Mucosa of rectum (tissue), 2 donors: ENCODE data around the gene CITED1.
"Not testable (repeated sequence)": the region's sequence is repeated elsewhere in the genome, so short reads cannot be mapped to it uniquely, and the experiment has no call there.

Experiments
- H3K27ac ChIP-seq, 2 donors: one replicate each; pipeline ENCODE4 v1.7.0; 2013; ENCODE audit warnings: inconsistent platforms in 2 of 2, low read depth in 2 of 2, low read length in 2 of 2
- H3K27me3 ChIP-seq, 2 donors: one replicate each; pipeline ENCODE4 v1.7.0; 2013; ENCODE audit warnings: low read length in 2 of 2; ENCODE audit not compliant: control insufficient read depth in 2 of 2, insufficient read depth in 2 of 2
- H3K36me3 ChIP-seq, 2 donors: one replicate each; pipeline ENCODE4 v1.7.0; 2013; ENCODE audit warnings: low read length in 2 of 2; ENCODE audit not compliant: control insufficient read depth in 2 of 2, insufficient read depth in 2 of 2
- H3K4me1 ChIP-seq, 2 donors: one replicate each; pipeline ENCODE4 v1.7.0; 2013; ENCODE audit warnings: low read length in 2 of 2, mild to moderate bottlenecking in 1 of 2; ENCODE audit not compliant: control insufficient read depth in 2 of 2, insufficient read depth in 2 of 2
- H3K4me3 ChIP-seq, 2 donors: one replicate each; pipeline ENCODE4 v1.7.0; 2013; ENCODE audit warnings: low read length in 2 of 2
- H3K9ac ChIP-seq, 2 donors: one replicate each; pipeline ENCODE4 v1.7.0; 2013; ENCODE audit warnings: low read length in 2 of 2, low read depth in 1 of 2, mild to moderate bottlenecking in 1 of 2
- H3K9me3 ChIP-seq, 2 donors: one replicate each; pipeline ENCODE4 v1.7.0; 2013; ENCODE audit warnings: low read length in 2 of 2; ENCODE audit not compliant: control insufficient read depth in 2 of 2
- donor health status: healthy.
- donor health status: Normal muscosa, but diverticular disease.

Gene CITED1

DNA sequence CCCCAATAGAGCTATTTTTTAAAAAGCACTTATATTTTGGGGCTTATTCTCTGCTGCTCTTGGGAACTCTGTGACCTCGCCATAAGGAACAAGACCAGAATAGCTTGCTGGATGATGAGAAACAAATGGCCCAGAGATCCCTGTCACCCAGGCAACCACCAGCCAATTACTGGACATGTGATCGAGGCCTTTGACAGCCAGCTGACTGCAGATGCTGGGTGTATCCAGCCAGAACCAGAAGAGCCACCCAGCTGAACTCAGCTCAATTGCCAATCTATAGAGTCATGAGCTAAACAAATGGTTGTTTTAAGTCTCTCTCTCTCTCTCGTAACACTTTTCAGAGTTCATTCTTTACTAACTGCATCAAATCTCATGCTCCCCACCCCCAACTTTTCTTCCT lies 24.4 kb upstream of the CITED1 start:
- no peaks in the 10 kb centered on the region for H3K4me1 ChIP-seq
- H3K9ac ChIP-seq: no peak overlapping the region
- H3K9me3 ChIP-seq: no peaks in the 10 kb centered on the region
- H3K27ac ChIP-seq: no peak overlapping the region
- H3K4me3 ChIP-seq: no peak overlapping the region
- peaks cover 0 to 2% of the 10 kb centered on the region in 2 donors for H3K27me3 ChIP-seq
- no peaks in the 10 kb centered on the region for H3K36me3 ChIP-seq

DNA sequence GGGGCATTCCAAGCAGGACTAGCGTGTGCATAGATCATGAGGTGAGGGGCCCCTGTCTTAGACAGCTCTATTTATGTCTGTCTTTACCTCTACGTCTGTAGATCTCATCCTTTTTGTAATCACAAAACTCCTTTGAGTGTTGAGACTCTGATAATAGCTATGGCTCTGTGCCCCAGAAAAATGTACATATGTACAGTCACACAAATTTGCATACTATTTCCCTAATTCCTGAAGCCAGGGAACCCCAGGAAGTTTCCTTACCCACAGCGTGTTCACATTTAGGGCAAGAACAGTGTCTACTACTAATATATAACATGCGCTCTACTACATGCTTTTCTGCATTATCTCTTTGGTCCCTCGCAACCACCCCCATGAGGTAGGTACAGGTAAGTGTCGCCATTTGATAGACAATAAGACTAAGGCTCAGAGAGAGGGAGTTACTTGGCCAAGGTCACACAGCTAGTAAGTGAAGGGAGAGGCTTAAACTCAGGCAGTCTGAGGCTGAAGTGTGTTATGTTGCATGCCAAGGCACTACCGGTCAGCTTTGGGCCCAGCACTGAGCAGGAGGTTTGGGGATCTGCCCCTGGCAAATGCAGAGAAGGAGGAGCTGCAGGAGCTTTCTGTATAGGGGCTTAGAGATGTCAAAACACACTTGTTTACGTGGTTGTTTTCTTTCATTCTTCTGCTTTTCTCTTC lies 21.0 kb upstream of the CITED1 start:
- Histone ChIP-seq H3K4me3 (no peak overlapping the region), H3K9ac (no peak overlapping the region), H3K9me3 (no peaks in the 10 kb centered on the region), H3K27ac (no peak overlapping the region), H3K36me3 (no peaks in the 10 kb centered on the region), H3K27me3 (peaks cover 0 to 2% of the 10 kb centered on the region in 2 donors), H3K4me1 (no peaks in the 10 kb centered on the region)

DNA sequence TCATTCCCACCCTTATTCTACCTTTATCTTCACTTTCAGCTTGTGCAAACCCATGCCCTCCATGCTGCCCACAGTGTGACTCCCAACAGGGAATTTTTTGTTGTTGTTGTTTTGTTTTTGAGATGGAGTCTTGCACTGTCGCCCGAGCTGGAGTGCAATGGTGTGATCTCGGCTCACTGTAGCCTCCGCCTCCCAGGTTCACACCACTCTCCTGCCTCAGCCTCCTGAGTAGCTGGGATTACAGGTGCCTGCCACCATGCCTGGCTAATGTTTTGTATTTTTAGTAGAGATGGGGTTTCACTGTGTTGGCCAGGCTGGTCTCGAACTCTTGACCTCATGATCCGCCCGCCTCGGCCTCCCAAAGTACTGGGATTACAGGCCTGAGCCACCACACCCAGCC lies 13.9 kb upstream of the CITED1 start:
- H3K27me3 ChIP-seq, H3K9ac ChIP-seq, H3K4me1 ChIP-seq, H3K36me3 ChIP-seq, H3K4me3 ChIP-seq, H3K9me3 ChIP-seq, H3K27ac ChIP-seq: not testable (repeated sequence)

- Histone ChIP-seq H3K4me1 (no peaks in the 10 kb centered on the region), H3K9me3 (no peaks in the 10 kb centered on the region), H3K36me3 (no peaks in the 10 kb centered on the region), H3K9ac (no peak overlapping the region), H3K27me3 (peaks cover 8 to 9% of the 10 kb centered on the region in 2 donors), H3K27ac (no peak overlapping the region), H3K4me3 (no peak overlapping the region)
Measured at GRCh38 chrX:72317139-72317538, 11.4 kb upstream of the CITED1 start.

- no peaks in the 10 kb centered on the region for H3K9me3 ChIP-seq
- H3K27ac ChIP-seq: no peak overlapping the region
- H3K4me1 ChIP-seq: no peaks in the 10 kb centered on the region
- no peak overlapping the region for H3K9ac ChIP-seq
- H3K27me3 ChIP-seq: peaks cover 8 to 9% of the 10 kb centered on the region in 2 donors
- no peaks in the 10 kb centered on the region for H3K36me3 ChIP-seq
- H3K4me3 ChIP-seq: no peak overlapping the region
Measured at GRCh38 chrX:72316408-72317110, 10.8 kb upstream of the CITED1 start.

DNA sequence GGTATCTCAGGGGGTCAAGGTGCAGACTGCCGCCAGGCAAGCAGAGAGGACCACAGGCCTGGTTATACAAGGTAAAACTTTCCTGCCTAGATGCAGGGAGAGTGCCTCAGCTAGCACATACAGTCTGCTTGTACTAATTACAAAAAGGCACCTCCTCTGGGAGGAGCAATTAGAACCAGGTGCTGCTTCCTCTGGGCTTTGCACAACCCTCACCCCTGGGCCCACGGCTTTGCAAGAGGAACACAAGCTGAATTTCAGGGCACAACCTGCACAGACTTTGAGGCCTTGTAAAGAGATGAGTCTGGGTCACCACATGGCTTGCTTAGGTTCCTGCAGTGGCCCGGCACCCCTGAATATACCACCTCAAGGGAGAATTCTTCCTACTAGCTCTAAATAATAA lies 9.2 kb upstream of the CITED1 start:
- Histone ChIP-seq H3K4me3 (no peak overlapping the region), H3K27ac (no peak overlapping the region), H3K27me3 (peaks cover 8 to 13% of the 10 kb centered on the region in 2 donors), H3K9ac (no peak overlapping the region), H3K4me1 (no peaks in the 10 kb centered on the region), H3K9me3 (no peaks in the 10 kb centered on the region), H3K36me3 (no peaks in the 10 kb centered on the region)

DNA sequence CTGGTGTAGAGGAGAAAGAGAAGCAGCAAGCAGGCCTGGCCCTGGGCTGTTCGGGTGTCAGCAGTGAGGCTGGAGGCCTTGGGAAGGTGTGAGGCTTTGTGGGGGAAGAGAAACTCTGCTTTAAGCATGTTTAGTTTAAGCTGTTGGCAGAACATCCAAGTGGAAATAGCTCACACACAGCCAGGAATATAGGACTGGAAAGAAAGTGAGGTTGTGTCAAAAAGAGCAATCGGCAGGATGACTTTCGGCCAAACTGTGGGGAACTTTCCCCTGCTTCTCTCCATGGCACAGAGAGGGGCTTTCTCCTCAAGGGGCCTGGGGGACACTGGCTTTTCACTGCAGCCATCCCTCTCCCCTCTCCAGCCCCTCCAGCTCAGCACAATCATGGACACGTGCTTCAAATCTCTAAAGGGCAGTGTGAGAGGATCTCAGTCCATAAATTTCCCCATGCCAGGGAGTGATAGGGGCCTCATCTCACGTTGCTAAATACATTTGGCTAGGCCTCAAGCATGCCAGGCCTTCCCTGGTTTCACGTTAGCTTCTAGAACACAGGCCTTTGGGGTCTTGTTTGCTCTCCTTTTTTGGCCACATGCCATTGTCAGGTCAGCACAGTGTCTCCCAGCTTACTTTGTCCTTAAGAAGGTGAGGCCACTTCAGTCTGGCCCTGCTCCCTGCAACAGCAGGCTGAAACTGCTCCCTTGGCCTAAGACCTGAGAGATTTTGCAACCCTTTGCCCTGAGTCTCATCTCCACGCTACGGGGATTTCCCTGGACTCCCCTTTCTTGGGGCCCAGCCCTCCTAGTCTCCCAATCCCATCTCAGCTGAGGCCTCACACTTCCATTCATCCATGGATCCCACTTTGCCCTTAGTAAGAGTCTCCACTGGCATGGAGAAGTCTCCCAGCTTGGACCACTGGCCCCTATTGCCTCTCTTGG lies 8.3 kb upstream of the CITED1 start:
- Histone ChIP-seq H3K27me3 (peaks cover 11 to 22% of the 10 kb centered on the region in 2 donors), H3K9me3 (no peaks in the 10 kb centered on the region), H3K4me1 (peaks cover 2% of the 10 kb centered on the region in 2 donors), H3K4me3 (no peak overlapping the region), H3K36me3 (no peaks in the 10 kb centered on the region), H3K27ac (no peak overlapping the region), H3K9ac (no peak overlapping the region)

- no peak overlapping the region for H3K4me3 ChIP-seq
- H3K27me3 ChIP-seq: peaks cover 26 to 33% of the 10 kb centered on the region in 2 donors
- no peaks in the 10 kb centered on the region for H3K9me3 ChIP-seq
- peaks cover 7% of the 10 kb centered on the region in 2 donors for H3K4me1 ChIP-seq
- no peak overlapping the region for H3K9ac ChIP-seq
- H3K36me3 ChIP-seq: no peaks in the 10 kb centered on the region
- no peak overlapping the region for H3K27ac ChIP-seq
Measured at GRCh38 chrX:72312311-72312940, 6.7 kb upstream of the CITED1 start.

DNA sequence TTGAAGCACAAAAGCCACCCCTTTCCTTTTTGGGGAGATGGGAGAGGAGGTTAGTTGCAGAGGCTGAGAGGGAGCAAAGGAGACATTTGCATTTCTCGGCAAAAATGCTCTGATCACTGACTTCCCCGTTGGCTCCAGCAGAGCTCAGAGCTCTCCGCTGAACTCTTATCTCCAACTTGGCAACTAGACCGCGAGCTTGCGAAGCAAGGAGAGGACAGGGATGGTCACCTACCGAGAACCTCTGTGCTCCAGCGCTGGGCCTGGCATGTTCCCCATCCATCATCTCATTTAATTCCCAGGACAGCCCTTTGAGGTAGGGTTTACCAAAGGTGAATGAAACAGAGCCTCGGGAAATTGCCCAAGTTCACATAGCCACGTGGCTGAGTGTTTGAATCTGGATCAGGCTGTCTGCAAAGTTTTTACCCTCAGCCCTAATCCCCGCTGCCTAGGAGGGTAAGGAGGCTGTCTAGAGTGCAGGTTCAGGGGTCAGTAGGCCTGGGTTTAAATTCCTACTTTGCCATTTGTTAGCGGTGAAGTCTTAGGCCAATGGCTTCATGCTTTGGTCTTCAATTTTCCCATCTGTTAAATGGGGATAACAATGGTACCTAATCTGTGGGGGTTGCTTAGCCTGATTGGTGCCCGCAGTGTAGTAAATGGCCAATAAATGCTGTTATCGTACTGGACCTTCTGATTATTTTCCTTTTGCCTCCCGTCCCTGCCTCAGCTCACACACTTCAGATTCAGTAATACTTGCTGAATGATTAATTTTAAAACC lies 3.8 kb upstream of the CITED1 start:
- H3K27me3 ChIP-seq: peaks cover 44 to 45% of the 10 kb centered on the region in 2 donors
- H3K9ac ChIP-seq: no peak overlapping the region
- H3K9me3 ChIP-seq: no peaks in the 10 kb centered on the region

More for the DNA sequence above, 3.8 kb upstream of the CITED1 start:
- peak overlapping the region; percentile 45 to 67 for H3K4me3 ChIP-seq
- no peak overlapping the region for H3K27ac ChIP-seq
- H3K36me3 ChIP-seq: no peaks in the 10 kb centered on the region
- H3K4me1 ChIP-seq: peaks cover 7 to 13% of the 10 kb centered on the region in 2 donors
